Breast epithelium (tissue), 4 donors: Measurements from ENCODE around the gene PLEK2. TPM values are rescaled to one million over a fixed set of nuclear protein-coding genes. Genes with fewer than 3 reads are reported as not detected.
"Not testable (repeated sequence)": the region's sequence is repeated elsewhere in the genome, so short reads cannot be mapped to it uniquely, and the experiment has no call there.

Experiments used
- DNase-seq, 2 donors: peaks; one replicate each; pipeline ENCODE4 v3.0.0-alpha.2; 2019; ENCODE audit warnings: low spot score in 2 of 2
- H3K27ac ChIP-seq, 2 donors: fragments of 200-600 bp; sonication (generic) in 1 of 2; one replicate each; pipeline ENCODE4 v1.5.1; 2016 to 2019; ENCODE audit warnings: mild to moderate bottlenecking in 1 of 2
- H3K27me3 ChIP-seq, 2 donors: fragments of 200-600 bp; sonication (generic) in 1 of 2; one replicate each; pipeline versions ENCODE4 v1.5.1 to v1.6.0; 2017 to 2019; ENCODE audit warnings: control low read depth in 1 of 2, mild to moderate bottlenecking in 1 of 2
- H3K36me3 ChIP-seq: fragments of 200-600 bp; one replicate; pipeline ENCODE4 v1.5.1; 2019
- H3K4me1 ChIP-seq, 2 donors: fragments of 200-600 bp; sonication (generic); one replicate each; pipeline ENCODE4 v1.5.1; 2016 to 2019; ENCODE audit warnings: control low read depth in 1 of 2
- H3K4me3 ChIP-seq, 3 donors: fragments of 200-600 bp; sonication (generic); 1 replicate in 2 of 3; 2 replicates in 1 of 3; pipeline ENCODE4 v1.5.1; 2016 to 2019; ENCODE audit warnings: mild to moderate bottlenecking in 3 of 3, moderate library complexity in 2 of 3
- H3K9me3 ChIP-seq, 2 donors: fragments of 200-600 bp; sonication (generic) in 1 of 2; one replicate each; pipeline ENCODE4 v1.5.1; 2016 to 2019; ENCODE audit warnings: control low read depth in 1 of 2
- POLR2A ChIP-seq: fragments of 450-650 bp; IDR thresholded peaks from one replicate; pipeline ENCODE4 v1.6.1; 2016; ENCODE audit warnings: antibody characterized with exemption, mild to moderate bottlenecking, moderate library complexity
- POLR2AphosphoS5 ChIP-seq, 3 donors: sonication (generic); formaldehyde crosslinking; IDR thresholded peaks; one replicate each; pipeline ENCODE4 v1.6.1; 2017; ENCODE audit warnings: antibody characterized with exemption in 3 of 3
- intact Hi-C: fragments of 100-400 bp; cut with DNase I; formaldehyde crosslinking; loops from one replicate; pipeline ENCODE4 v1.15.1; 2023; ENCODE audit warnings: low total_unique reads
- total RNA-seq, 3 donors: library from RNA; depleted of rRNA; stranded (reverse); fragments of >200 nt; gene quantifications; one replicate each; pipeline ENCODE4 v1.1.0, GENCODE V29; 2016
- TF ChIP-seq, protein P1 (sequence below), 3 donors: fragments of 450-650 bp; IDR thresholded peaks; one replicate each; pipeline ENCODE4 v1.5.1; 2016 to 2017; ENCODE audit warnings: antibody characterized with exemption in 3 of 3, mild to moderate bottlenecking in 3 of 3, moderate library complexity in 3 of 3

PLEK2 gene
- total RNA-seq, 3 donors from 2014 or later: 3.4 to 5.2 TPM; not detected in 1

DNA sequence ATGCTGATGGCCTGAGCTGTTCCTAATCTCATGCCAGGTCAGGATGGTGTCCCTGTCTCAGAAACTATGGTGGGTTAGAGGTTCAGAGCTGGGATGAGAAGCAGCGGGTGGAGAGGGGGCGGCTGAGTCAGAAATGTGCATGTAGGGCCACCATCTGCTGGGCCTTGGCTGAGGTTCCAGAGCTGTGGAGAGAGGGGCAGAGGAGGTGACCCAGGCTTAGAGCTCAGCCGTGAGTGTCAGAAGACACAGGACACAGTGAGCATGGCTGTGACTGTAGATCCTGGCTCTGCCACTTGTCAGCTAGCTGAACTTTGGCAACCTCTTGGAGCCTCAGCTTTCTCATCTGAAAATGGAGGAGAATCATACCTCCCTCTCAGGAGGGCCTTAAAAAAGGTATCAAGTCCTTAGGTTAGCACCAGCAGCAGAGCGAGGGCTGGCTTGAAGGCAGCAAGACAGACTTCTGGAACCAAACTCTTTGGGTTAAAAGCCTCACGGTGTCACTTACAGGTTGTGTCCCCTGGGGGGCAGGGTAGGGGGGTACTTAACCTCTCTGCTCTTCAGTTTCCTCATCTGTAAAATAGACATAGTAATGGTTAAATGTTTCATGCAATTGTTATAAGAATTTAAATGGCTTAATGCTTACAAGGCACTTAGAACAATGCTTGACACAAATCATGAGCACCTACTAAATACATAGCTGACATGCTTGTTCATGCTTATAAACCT is 41.8 kb upstream of the PLEK2 start:
- Histone ChIP-seq H3K9me3 (peaks cover 0 to 5% of the 10 kb centered on the region in 2 donors), H3K4me3 (no peak overlapping the region), H3K36me3 (no peaks in the 10 kb centered on the region), H3K27ac (no peak overlapping the region), H3K4me1 (no peaks in the 10 kb centered on the region), H3K27me3 (no peaks in the 10 kb centered on the region)
- TF ChIP-seq POLR2A (no peak), POLR2AphosphoS5 (IDR thresholded peaks at IDR 0.05) (no peak)
- TF ChIP-seq, protein P1, sequence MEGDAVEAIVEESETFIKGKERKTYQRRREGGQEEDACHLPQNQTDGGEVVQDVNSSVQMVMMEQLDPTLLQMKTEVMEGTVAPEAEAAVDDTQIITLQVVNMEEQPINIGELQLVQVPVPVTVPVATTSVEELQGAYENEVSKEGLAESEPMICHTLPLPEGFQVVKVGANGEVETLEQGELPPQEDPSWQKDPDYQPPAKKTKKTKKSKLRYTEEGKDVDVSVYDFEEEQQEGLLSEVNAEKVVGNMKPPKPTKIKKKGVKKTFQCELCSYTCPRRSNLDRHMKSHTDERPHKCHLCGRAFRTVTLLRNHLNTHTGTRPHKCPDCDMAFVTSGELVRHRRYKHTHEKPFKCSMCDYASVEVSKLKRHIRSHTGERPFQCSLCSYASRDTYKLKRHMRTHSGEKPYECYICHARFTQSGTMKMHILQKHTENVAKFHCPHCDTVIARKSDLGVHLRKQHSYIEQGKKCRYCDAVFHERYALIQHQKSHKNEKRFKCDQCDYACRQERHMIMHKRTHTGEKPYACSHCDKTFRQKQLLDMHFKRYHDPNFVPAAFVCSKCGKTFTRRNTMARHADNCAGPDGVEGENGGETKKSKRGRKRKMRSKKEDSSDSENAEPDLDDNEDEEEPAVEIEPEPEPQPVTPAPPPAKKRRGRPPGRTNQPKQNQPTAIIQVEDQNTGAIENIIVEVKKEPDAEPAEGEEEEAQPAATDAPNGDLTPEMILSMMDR (IDR thresholded peaks at IDR 0.05): no peak
- no peak for DNase-seq
- intact Hi-C loops: no loop called here

DNA sequence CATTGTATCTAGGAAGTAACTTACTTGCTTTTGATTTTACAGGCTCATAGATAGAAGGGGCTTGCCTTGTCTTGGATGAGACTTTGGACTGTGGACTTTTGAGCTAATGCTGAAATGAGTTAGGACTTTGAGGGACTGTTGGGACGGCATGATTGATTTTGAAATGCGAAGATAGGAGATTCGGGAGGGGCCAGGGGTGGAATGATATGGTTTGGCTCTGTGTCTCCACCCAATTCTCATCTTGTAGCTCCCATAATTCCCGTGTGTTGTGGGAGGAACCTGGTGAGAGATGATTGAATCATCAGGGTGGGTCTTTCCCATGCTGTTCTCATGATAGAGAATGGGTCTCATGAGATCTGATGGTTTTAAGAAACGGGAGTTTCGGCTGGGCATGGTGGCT is 39.7 kb upstream of the PLEK2 start:
- H3K27ac ChIP-seq, H3K36me3 ChIP-seq, intact Hi-C loops, H3K9me3 ChIP-seq, H3K27me3 ChIP-seq, H3K4me1 ChIP-seq, H3K4me3 ChIP-seq, DNase-seq: not testable (repeated sequence)

DNA sequence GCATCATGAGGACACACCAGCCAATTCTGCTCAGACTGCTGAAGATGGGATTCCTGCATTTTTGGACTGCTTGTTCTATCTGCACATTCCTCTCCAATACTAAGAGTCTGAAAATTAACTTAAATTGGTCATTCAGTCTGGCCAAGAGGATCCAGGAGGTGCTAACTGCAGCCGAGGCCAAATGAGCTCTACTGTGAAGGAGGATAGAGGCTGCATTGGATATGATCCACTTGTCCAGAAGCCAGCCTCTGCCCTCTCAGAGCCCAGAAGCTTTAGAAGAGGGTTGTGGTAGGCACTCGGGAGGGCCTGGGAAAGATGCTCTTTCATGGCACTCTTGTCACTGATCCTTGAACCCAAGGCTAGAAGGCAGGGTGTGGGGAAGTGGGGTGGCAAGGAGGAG is 37.1 kb upstream of the PLEK2 start:
- Histone ChIP-seq H3K36me3 (no peaks in the 10 kb centered on the region), H3K4me1 (no peaks in the 10 kb centered on the region), H3K9me3 (peaks cover 0 to 5% of the 10 kb centered on the region in 2 donors), H3K4me3 (no peak overlapping the region), H3K27me3 (no peaks in the 10 kb centered on the region), H3K27ac (no peak overlapping the region)
- intact Hi-C loops: no loop called here
- TF ChIP-seq POLR2A (no peak), POLR2AphosphoS5 (IDR thresholded peaks at IDR 0.05) (no peak)
- TF ChIP-seq, protein P1 (IDR thresholded peaks at IDR 0.05): no peak
- no peak for DNase-seq

DNA sequence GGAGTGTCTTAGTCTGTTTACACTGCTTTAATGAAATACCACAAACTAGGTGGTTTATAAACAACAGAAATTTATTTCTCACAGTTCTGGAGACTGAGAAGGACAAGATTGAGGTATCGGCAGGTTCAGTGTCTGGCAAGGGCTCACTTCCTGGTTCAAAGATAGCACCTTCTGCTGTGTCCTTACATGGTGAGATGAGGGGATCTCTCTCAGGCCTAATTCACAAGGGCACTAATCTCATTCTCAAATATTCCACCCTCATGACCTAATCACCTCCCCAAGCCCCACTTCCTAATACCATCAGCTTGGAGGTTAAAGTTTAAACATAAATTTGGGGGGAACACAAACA is 35.0 kb upstream of the PLEK2 start:
- peaks cover 0 to 5% of the 10 kb centered on the region in 2 donors for H3K9me3 ChIP-seq
- H3K4me1 ChIP-seq: no peaks in the 10 kb centered on the region
- no peak for DNase-seq
- no peak overlapping the region for H3K4me3 ChIP-seq
- H3K27me3 ChIP-seq: no peaks in the 10 kb centered on the region
- no peaks in the 10 kb centered on the region for H3K36me3 ChIP-seq
- H3K27ac ChIP-seq: peak overlapping the region in 1 of 2 donors; percentile 44
- intact Hi-C loops: no loop called here
- TF ChIP-seq POLR2AphosphoS5 (IDR thresholded peaks at IDR 0.05): no peak
- no peak for TF ChIP-seq POLR2A
- TF ChIP-seq, protein P1 (IDR thresholded peaks at IDR 0.05): no peak

DNA sequence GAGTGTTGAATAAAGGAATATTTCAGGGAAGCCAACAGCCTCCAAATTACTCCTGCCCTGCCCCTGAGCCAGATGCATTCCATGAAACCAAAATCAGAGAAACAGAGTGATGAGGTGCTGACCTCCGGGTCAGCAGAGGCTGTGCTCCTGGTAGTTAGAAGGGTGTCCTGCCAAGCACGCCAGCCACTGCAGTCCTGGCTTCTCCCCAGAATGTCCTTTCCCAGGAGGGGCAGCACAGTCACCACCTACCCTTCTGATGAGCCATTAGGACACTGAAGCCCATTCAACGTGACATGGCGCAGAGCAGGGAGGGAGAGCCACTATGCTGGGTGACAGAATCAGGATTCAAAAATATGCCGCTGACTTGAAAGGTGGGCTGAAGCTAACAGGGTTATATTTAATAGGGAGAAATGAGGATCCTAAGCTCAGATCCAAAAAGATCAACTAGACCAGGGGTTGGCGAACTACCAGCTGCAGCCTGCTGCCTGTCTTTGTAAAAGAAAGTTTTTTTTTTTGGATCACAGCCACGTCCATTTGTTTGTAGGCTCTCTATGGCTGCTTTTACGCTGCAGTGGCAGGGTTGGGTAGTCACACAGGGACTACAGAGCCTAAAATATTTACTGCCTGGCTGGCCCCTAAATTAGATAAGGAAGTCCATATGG is 34.5 kb upstream of the PLEK2 start:
- Histone ChIP-seq H3K27me3 (no peaks in the 10 kb centered on the region), H3K36me3 (no peaks in the 10 kb centered on the region), H3K9me3 (peaks cover 0 to 5% of the 10 kb centered on the region in 2 donors), H3K4me3 (no peak overlapping the region), H3K27ac (peak overlapping the region in 1 of 2 donors; percentile 44), H3K4me1 (no peaks in the 10 kb centered on the region)
- intact Hi-C loops: no loop called here
- no peak for DNase-seq
- TF ChIP-seq, protein P1 (IDR thresholded peaks at IDR 0.05): no peak
- TF ChIP-seq POLR2A: no peak
- TF ChIP-seq POLR2AphosphoS5 (IDR thresholded peaks at IDR 0.05): no peak
